ENCODE measurements around the gene TMEM79. TPM values are rescaled to one million over a fixed set of nuclear protein-coding genes. Genes with fewer than 3 reads are reported as not detected.

Gene TMEM79
- polyA plus RNA-seq, 1 donor (not counting 4 experiments of a cell fraction or from before 2014, with no cell fraction given) = 14.2 TPM

- Histone ChIP-seq H4K20me1 (ENCODE audit: control insufficient read depth, extremely low read depth, insufficient read depth, low read length) (no peaks in the 10 kb centered on the region), H3K4me1 (ENCODE audit: control insufficient read depth, extremely low read depth, insufficient read depth, low read length) (peaks cover 33% of the 10 kb centered on the region), H3K4me3 (ENCODE audit: control insufficient read depth in 2 of 3, extremely low read depth in 1 of 3, insufficient read depth in 2 of 3, low read depth in 1 of 3, low read length in 3 of 3) (peak overlapping the region; percentile 54 to 89 (median 85)), H2AFZ (ENCODE audit: control insufficient read depth, low read length) (peak overlapping the region; percentile 100), H3K27ac (ENCODE audit: control insufficient read depth, insufficient read depth, low read length) (peak overlapping the region; percentile 80), H3K36me3 (ENCODE audit: control insufficient read depth in 2 of 2, extremely low read depth in 1 of 2, insufficient read depth in 2 of 2, low read length in 2 of 2) (peaks cover 5 to 8% of the 10 kb centered on the region in 2 experiments), H3K9me3 (ENCODE audit: control insufficient read depth, low read depth, low read length) (no peaks in the 10 kb centered on the region), H3K9me1 (ENCODE audit: control insufficient read depth, extremely low read depth, insufficient read depth, low read length) (no peaks in the 10 kb centered on the region), H3K27me3 (ENCODE audit: control insufficient read depth, extremely low read depth, insufficient read depth, low read length) (no peaks in the 10 kb centered on the region), H3K9ac (ENCODE audit: control insufficient read depth, extremely low read depth, insufficient read depth, low read length) (peak overlapping the region; percentile 92), H3K79me2 (ENCODE audit: control insufficient read depth, insufficient read depth, low read length) (peaks cover 53% of the 10 kb centered on the region), H3K4me2 (ENCODE audit: control insufficient read depth, extremely low read depth, insufficient read depth, low read depth, low read length) (peak overlapping the region; percentile 99)
- FAIRE-seq (no peak), DNase-seq (ENCODE audit: low read depth, low spot score) (no peak)
- dilution Hi-C loops (cut with MboI; ENCODE audit: extremely low pct_ligation_motif_present, low sequenced_read_pairs) = no loop called here
- TF ChIP-seq CTCF (optimal IDR thresholded peaks at IDR 0.05 in 1 of 3, IDR thresholded peaks at IDR 0.05 in 1 of 3, conservative IDR thresholded peaks at IDR 0.05 in 1 of 3; ENCODE audit: extremely low read depth in 1 of 3, insufficient read depth in 2 of 3, low read length in 3 of 3) (no peak), EZH2 (IDR thresholded peaks at IDR 0.05; ENCODE audit: low read length) (no peak)
These were observed 604 bp upstream of the TMEM79 start for GRCh38 chr1:156283521-156283920.

GRCh38 chr1:156284757-156285156 is 632 bp downstream of the TMEM79 start:
- Histone ChIP-seq H3K79me2 (ENCODE audit: control insufficient read depth, insufficient read depth, low read length) (peaks cover 41% of the 10 kb centered on the region), H3K36me3 (ENCODE audit: control insufficient read depth in 2 of 2, extremely low read depth in 1 of 2, insufficient read depth in 2 of 2, low read length in 2 of 2) (peaks cover 4 to 6% of the 10 kb centered on the region in 2 experiments), H3K4me3 (ENCODE audit: control insufficient read depth in 2 of 3, extremely low read depth in 1 of 3, insufficient read depth in 2 of 3, low read depth in 1 of 3, low read length in 3 of 3) (peak overlapping the region; percentile 42 to 89 (median 85)), H3K9ac (ENCODE audit: control insufficient read depth, extremely low read depth, insufficient read depth, low read length) (peak overlapping the region; percentile 45), H3K4me2 (ENCODE audit: control insufficient read depth, extremely low read depth, insufficient read depth, low read depth, low read length) (peak overlapping the region; percentile 99), H3K9me1 (ENCODE audit: control insufficient read depth, extremely low read depth, insufficient read depth, low read length) (no peaks in the 10 kb centered on the region), H3K9me3 (ENCODE audit: control insufficient read depth, low read depth, low read length) (no peaks in the 10 kb centered on the region), H4K20me1 (ENCODE audit: control insufficient read depth, extremely low read depth, insufficient read depth, low read length) (no peaks in the 10 kb centered on the region), H3K4me1 (ENCODE audit: control insufficient read depth, extremely low read depth, insufficient read depth, low read length) (peaks cover 33% of the 10 kb centered on the region), H3K27me3 (ENCODE audit: control insufficient read depth, extremely low read depth, insufficient read depth, low read length) (no peaks in the 10 kb centered on the region), H3K27ac (ENCODE audit: control insufficient read depth, insufficient read depth, low read length) (peak overlapping the region; percentile 50), H2AFZ (ENCODE audit: control insufficient read depth, low read length) (peak overlapping the region; percentile 55)
- TF ChIP-seq EZH2 (IDR thresholded peaks at IDR 0.05; ENCODE audit: low read length) = no peak
- TF ChIP-seq CTCF (optimal IDR thresholded peaks at IDR 0.05 in 1 of 3, IDR thresholded peaks at IDR 0.05 in 1 of 3, conservative IDR thresholded peaks at IDR 0.05 in 1 of 3; ENCODE audit: extremely low read depth in 1 of 3, insufficient read depth in 2 of 3, low read length in 3 of 3) = no peak
- DNase-seq (ENCODE audit: low read depth, low spot score) (no peak), FAIRE-seq (peak; percentile 44)
- dilution Hi-C loops (cut with MboI; ENCODE audit: extremely low pct_ligation_motif_present, low sequenced_read_pairs) = no loop called here

Data from keratinocyte (primary cell).